Measurements from ENCODE around the gene SOX12. TPM values are rescaled to one million over a fixed set of nuclear protein-coding genes. Genes with fewer than 3 reads are reported as not detected.
A peak's percentile ranks its signal among the peaks of the same experiment; 100 is the strongest.
"Not testable (repeated sequence)": the region's sequence is repeated elsewhere in the genome, so short reads cannot be mapped to it uniquely, and the experiment has no call there.

The SOX12 gene
- total RNA-seq, 1 donor from 2014 or later: 11.2 TPM

- no peaks in the 10 kb centered on the region for H3K9me3 Mint-ChIP-seq
- no peak overlapping the region for H3K27ac Mint-ChIP-seq
- H3K4me1 Mint-ChIP-seq: peaks cover 11% of the 10 kb centered on the region
- H3K36me3 Mint-ChIP-seq (ENCODE audit: low read depth): no peaks in the 10 kb centered on the region
- no peak overlapping the region for H3K4me3 Mint-ChIP-seq
- DNase-seq: no peak
- intact Hi-C loops (cut with micrococcal nuclease): loop anchor here (5.0 kb wide), 1 partner anchor 49 kb away; no protein-coding TSS in a partner anchor
- peaks cover 3% of the 10 kb centered on the region for H3K27me3 Mint-ChIP-seq
Measured at GRCh38 chr20:353166-353565, 27.8 kb downstream of the SOX12 start.

- H3K36me3 Mint-ChIP-seq (ENCODE audit: low read depth): no peaks in the 10 kb centered on the region
- DNase-seq: peak; percentile 95
- H3K27me3 Mint-ChIP-seq: no peaks in the 10 kb centered on the region
- H3K27ac Mint-ChIP-seq: no peak overlapping the region
- intact Hi-C loops (cut with micrococcal nuclease): loop anchor here (1.0 to 5.0 kb wide), 5 partner anchors 26 to 290 kb away; partner anchors contain the start of gene TRIB3
- no peaks in the 10 kb centered on the region for H3K9me3 Mint-ChIP-seq
- H3K4me3 Mint-ChIP-seq: no peak overlapping the region
- H3K4me1 Mint-ChIP-seq: peaks cover 4% of the 10 kb centered on the region
Measured at GRCh38 chr20:354298-354977, 29.1 kb downstream of the SOX12 start.

- H3K4me3 Mint-ChIP-seq; H3K9me3 Mint-ChIP-seq; DNase-seq; intact Hi-C loops (cut with micrococcal nuclease); H3K4me1 Mint-ChIP-seq; H3K36me3 Mint-ChIP-seq (ENCODE audit: low read depth); H3K27ac Mint-ChIP-seq; H3K27me3 Mint-ChIP-seq: not testable (repeated sequence)
Measured at GRCh38 chr20:356154-356553, 30.8 kb downstream of the SOX12 start.

GRCh38 chr20:356745-357144 is 31.4 kb downstream of the SOX12 start:
- Mint-ChIP-seq H3K36me3 (ENCODE audit: low read depth) (no peaks in the 10 kb centered on the region), H3K27me3 (no peaks in the 10 kb centered on the region), H3K27ac (no peak overlapping the region), H3K4me1 (peaks cover 4% of the 10 kb centered on the region), H3K9me3 (no peaks in the 10 kb centered on the region), H3K4me3 (no peak overlapping the region)
- intact Hi-C loops (cut with micrococcal nuclease): no loop called here
- no peak for DNase-seq

DNA sequence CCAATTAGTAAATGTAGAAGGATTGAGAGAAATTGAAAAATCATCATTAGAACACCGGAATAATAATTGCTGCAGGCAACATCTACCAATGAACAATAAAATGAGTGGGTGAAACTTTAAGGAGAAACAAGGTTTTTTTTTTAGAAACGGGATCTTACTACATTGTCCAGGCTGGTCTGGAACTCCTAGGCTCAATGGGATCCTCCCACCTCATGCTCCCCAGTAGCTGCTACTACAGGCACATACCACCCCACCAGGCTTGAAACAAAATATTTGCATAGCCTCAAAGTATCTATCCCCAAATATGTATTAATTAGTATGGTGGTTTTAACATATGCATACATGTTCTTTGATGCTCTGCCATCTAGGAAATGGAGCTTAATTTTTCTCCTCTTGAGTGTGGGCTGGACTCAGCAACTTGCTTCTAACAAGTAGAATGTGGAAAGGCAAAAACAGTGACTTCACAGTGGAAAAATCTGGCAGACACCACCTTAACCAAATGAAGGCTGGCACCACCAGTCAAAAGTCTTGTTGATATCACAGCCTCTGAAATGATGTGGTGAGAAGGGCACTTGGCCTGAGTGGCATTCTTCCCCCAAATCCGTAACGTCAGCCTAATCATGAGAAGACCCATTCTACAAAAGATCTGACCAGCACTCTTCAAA is 33.7 kb downstream of the SOX12 start:
- H3K27ac Mint-ChIP-seq: no peak overlapping the region
- no peaks in the 10 kb centered on the region for H3K36me3 Mint-ChIP-seq (ENCODE audit: low read depth)
- H3K4me1 Mint-ChIP-seq: peaks cover 10% of the 10 kb centered on the region
- H3K9me3 Mint-ChIP-seq: no peaks in the 10 kb centered on the region
- intact Hi-C loops (cut with micrococcal nuclease): no loop called here
- no peak overlapping the region for H3K4me3 Mint-ChIP-seq
- no peaks in the 10 kb centered on the region for H3K27me3 Mint-ChIP-seq
- no peak for DNase-seq

- Mint-ChIP-seq H3K9me3 (no peaks in the 10 kb centered on the region), H3K4me1 (peaks cover 28% of the 10 kb centered on the region), H3K36me3 (ENCODE audit: low read depth) (no peaks in the 10 kb centered on the region), H3K27ac (no peak overlapping the region), H3K4me3 (no peak overlapping the region), H3K27me3 (no peaks in the 10 kb centered on the region)
- DNase-seq: no peak
- intact Hi-C loops (cut with micrococcal nuclease): no loop called here
Measured at GRCh38 chr20:361561-361960, 36.2 kb downstream of the SOX12 start.

- no peaks in the 10 kb centered on the region for H3K36me3 Mint-ChIP-seq (ENCODE audit: low read depth)
- H3K4me3 Mint-ChIP-seq: no peak overlapping the region
- H3K9me3 Mint-ChIP-seq: no peaks in the 10 kb centered on the region
- H3K27ac Mint-ChIP-seq: peak overlapping the region; percentile 58
- intact Hi-C loops (cut with micrococcal nuclease): no loop called here
- H3K27me3 Mint-ChIP-seq: no peaks in the 10 kb centered on the region
- peak; percentile 78 for DNase-seq
- peaks cover 33% of the 10 kb centered on the region for H3K4me1 Mint-ChIP-seq
Measured at GRCh38 chr20:362271-363254, 37.2 kb downstream of the SOX12 start.

- Mint-ChIP-seq H3K27me3 (no peaks in the 10 kb centered on the region), H3K27ac (no peak overlapping the region), H3K4me3 (no peak overlapping the region), H3K9me3 (no peaks in the 10 kb centered on the region), H3K36me3 (ENCODE audit: low read depth) (no peaks in the 10 kb centered on the region), H3K4me1 (peaks cover 36% of the 10 kb centered on the region)
- intact Hi-C loops (cut with micrococcal nuclease): no loop called here
- no peak for DNase-seq
Measured at GRCh38 chr20:363319-364078, 38.1 kb downstream of the SOX12 start.

DNA sequence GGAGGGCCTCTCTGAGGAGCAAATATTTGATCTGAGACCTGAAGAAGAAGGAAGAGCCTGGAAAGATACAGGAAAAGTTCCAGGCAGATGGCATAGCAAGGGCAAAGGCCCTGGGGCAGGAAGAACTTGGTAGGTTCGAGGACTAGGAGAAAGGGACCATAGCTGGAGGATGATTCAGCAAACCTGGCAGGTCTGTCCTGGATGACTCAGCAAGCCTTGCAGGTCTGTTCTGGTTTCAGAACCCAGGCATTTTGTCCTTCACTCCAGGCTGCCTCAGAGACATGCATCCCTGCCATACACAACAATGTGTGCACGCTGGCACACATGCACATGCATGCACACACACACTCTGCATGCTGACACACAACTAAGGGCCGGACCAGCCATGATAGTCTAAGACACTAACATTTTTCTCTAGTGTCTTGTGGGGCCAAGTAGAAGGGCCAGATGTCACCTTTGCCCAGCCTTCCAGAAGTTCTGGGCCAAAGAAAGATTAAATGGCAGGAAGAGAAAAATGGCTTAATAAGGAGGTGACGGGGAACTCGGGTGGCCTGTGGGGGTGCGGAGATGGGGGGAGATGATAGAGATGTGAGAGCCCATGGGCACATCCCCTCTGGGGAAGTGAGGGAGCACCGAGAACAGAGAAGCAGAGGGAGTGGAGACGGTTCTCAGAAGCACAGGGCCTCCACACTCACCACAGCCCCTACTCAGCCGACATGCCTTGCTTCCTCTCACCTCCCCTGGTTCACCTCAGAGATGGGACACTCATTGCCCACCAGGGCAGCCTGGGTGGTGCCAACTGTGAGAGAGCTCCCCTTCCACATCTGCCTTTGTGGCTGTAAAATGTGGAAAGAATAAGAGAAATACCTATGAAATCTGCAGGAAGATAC is 39.8 kb downstream of the SOX12 start:
- Mint-ChIP-seq H3K27me3 (no peaks in the 10 kb centered on the region), H3K4me1 (peaks cover 43% of the 10 kb centered on the region), H3K27ac (peak overlapping the region; percentile 59), H3K4me3 (peak overlapping the region; percentile 47), H3K9me3 (no peaks in the 10 kb centered on the region), H3K36me3 (ENCODE audit: low read depth) (no peaks in the 10 kb centered on the region)
- intact Hi-C loops (cut with micrococcal nuclease): no loop called here
- peak; percentile 67 for DNase-seq

GRCh38 chr20:366041-366718 is 40.8 kb downstream of the SOX12 start:
- Mint-ChIP-seq H3K4me1 (peaks cover 43% of the 10 kb centered on the region), H3K27me3 (no peaks in the 10 kb centered on the region), H3K9me3 (no peaks in the 10 kb centered on the region), H3K27ac (peak overlapping the region; percentile 64), H3K36me3 (ENCODE audit: low read depth) (no peaks in the 10 kb centered on the region), H3K4me3 (peak overlapping the region; percentile 61)
- DNase-seq: peak; percentile 72
- intact Hi-C loops (cut with micrococcal nuclease): no loop called here

GRCh38 chr20:366719-367485 is 41.5 kb downstream of the SOX12 start:
- Mint-ChIP-seq H3K27ac (peak overlapping the region; percentile 29), H3K9me3 (no peaks in the 10 kb centered on the region), H3K27me3 (no peaks in the 10 kb centered on the region), H3K36me3 (ENCODE audit: low read depth) (no peaks in the 10 kb centered on the region), H3K4me3 (no peak overlapping the region), H3K4me1 (peaks cover 50% of the 10 kb centered on the region)
- intact Hi-C loops (cut with micrococcal nuclease): no loop called here
- no peak for DNase-seq

- no peak for DNase-seq
- Mint-ChIP-seq H3K27ac (no peak overlapping the region), H3K4me3 (no peak overlapping the region), H3K36me3 (ENCODE audit: low read depth) (no peaks in the 10 kb centered on the region), H3K9me3 (no peaks in the 10 kb centered on the region), H3K4me1 (peaks cover 52% of the 10 kb centered on the region), H3K27me3 (no peaks in the 10 kb centered on the region)
- intact Hi-C loops (cut with micrococcal nuclease): no loop called here
Measured at GRCh38 chr20:367486-367887, 42.1 kb downstream of the SOX12 start.
